ENCODE data around the gene ANKRD40. TPM values are rescaled to one million over a fixed set of nuclear protein-coding genes. Genes with fewer than 3 reads are reported as not detected.

ANKRD40 gene
- total RNA-seq, 1 donor, result 11.8 TPM

DNA sequence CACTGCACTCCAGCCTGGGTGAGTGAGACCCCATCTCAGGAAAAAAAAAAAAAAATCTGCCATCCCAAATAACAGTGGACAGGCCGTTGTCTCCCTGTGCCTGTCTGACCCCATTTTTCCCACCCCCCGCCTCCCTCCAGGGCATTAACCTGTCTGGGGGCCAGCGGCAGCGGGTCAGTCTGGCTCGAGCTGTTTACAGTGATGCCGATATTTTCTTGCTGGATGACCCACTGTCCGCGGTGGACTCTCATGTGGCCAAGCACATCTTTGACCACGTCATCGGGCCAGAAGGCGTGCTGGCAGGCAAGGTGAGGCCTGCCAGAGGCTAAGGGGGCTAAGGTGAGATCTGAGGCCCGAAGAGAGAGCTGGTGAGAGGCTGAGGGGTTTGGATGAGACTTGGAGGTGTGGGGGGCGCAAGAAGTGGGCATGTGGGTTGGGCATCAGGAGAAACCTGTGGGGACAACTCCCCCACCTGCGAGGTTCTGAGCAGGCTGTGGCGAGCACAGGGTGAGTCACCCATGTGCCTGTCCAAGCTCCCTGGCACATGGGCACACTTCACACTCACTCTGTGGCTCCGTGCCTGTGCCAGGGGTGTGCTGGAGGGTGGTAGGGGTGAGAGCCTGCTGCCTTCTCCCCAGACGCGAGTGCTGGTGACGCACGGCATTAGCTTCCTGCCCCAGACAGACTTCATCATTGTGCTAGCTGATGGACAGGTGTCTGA, 34.7 kb downstream of the ANKRD40 start:
- no peak for DNase-seq (ENCODE audit: low read depth in 2 of 3, low spot score in 2 of 3)

DNA sequence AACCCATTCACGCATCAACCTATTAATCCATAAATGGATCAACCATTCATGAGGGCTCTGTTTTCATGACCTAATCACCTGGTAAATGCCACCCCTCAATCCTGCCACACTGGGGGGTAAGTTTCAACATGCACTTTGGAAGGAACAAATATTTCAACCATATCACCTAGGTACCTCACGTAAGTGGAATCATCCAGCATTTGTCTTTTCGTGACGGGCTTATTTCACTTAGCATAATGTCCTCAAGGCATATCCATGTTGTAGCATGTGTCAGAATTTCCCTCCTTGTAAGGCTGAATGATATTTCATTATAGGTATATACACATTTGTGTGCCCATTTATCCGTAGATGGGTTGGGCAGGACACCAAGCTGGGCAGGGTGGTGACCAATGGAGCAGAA, 35.6 kb downstream of the ANKRD40 start:
- DNase-seq (ENCODE audit: low read depth in 2 of 3, low spot score in 2 of 3), result no peak

DNA sequence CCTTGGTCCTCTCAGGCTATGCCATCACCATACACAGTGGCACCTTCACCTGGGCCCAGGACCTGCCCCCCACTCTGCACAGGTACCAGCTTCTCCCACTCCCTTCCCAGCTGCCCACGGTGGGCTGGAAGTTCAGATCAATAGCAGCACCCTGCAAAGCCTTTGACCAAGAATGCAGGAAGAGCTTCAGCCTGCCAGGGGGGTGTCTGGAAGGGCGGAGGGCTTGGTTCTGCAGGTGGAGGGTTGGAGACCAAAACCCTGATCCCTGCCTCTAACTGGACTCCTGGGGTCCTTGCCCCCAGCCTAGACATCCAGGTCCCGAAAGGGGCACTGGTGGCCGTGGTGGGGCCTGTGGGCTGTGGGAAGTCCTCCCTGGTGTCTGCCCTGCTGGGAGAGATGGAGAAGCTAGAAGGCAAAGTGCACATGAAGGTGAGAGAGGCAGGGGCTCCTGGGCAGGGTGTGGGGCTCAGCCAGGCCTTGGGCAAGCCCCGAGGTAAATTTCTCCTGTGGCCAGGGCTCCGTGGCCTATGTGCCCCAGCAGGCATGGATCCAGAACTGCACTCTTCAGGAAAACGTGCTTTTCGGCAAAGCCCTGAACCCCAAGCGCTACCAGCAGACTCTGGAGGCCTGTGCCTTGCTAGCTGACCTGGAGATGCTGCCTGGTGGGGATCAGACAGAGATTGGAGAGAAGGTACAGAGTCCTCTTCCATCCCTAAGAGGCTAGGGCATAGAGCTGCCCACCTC, 38.7 kb downstream of the ANKRD40 start:
- DNase-seq (ENCODE audit: low read depth in 2 of 3, low spot score in 2 of 3), result no peak

DNA sequence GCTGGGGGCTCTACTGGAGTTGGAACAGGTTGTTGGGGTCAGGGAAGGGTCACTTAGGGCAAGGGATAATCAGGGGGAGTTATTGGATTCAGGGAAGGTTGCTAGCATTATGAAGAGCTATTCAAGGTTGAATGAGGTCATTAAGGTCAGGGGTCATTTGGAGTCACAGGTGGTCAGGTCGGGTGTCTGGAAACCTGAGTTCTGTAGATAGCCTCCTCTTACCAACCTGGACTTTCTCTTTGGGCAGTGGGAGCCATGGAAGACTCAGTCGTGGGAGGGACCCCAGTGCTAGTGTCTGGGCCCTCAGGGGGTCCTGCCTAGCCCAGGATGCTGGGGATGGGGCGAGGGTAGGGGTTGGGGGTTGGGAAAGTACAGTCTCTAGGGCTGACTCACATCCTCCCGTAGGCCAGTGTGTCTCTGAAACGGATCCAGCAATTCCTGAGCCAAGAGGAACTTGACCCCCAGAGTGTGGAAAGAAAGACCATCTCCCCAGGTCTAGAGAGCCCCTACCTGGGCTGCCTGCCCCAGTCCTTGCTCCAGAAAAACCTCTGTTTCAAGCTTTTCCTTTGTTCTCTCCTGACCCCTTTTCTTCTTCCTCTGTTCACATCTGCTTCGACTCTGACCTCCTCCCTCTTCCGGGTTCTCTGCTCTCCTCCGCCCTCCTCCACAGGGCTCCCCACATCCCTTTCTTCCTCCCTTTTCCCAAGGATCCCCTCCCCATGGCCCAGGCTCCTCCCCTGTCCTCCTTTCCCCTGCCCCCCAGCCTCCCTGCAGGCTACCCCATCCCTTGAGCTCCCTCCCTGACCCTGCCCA, 39.5 kb downstream of the ANKRD40 start:
- no peak for DNase-seq (ENCODE audit: low read depth in 2 of 3, low spot score in 2 of 3)

DNA sequence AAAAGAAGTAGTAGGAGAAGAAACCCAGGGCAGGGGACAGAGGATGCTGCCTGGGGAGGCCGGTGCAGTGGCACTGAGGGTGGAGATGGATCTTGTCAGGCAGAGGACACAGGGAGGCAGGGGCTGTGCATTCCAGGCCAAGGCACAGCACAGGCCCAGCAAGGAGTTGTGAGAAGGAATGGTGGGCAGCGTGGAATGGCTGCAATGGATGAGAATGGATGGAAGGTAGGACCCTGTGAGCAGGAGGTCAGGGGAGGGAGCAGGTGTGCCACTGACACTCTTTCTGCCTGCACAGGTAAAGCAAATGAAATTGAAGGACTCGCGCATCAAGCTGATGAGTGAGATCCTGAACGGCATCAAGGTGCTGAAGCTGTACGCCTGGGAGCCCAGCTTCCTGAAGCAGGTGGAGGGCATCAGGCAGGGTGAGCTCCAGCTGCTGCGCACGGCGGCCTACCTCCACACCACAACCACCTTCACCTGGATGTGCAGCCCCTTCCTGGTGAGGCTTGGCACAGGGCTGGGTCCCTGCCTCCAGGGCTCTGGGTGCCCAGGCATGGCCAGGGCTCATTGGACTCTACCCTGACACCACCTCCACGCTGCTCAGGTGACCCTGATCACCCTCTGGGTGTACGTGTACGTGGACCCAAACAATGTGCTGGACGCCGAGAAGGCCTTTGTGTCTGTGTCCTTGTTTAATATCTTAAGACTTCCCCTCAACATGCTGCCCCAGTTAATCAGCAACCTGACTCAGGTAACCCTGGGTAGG, 40.3 kb downstream of the ANKRD40 start:
- DNase-seq (ENCODE audit: low read depth in 2 of 3, low spot score in 2 of 3), result no peak

DNA sequence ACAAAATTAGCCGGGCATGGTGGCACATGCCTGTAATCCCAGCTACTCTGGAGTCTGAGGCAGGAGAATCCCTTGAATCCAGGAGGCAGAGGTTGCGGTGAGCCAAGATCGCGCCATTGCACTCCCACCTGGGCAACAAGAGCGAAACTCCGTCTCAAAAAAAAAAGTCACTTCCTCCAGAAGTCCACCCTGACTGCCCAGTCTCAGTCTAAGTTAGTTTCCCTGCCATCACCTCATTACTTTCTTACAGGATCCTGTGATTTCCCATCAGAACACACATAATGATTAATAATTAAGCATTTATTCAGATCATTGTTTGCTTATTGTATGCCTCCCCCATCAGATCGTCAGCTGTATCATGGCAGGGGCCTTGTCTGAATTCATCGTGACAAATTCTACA, 41.4 kb downstream of the ANKRD40 start:
- DNase-seq (ENCODE audit: low read depth in 2 of 3, low spot score in 2 of 3), result no peak

DNA sequence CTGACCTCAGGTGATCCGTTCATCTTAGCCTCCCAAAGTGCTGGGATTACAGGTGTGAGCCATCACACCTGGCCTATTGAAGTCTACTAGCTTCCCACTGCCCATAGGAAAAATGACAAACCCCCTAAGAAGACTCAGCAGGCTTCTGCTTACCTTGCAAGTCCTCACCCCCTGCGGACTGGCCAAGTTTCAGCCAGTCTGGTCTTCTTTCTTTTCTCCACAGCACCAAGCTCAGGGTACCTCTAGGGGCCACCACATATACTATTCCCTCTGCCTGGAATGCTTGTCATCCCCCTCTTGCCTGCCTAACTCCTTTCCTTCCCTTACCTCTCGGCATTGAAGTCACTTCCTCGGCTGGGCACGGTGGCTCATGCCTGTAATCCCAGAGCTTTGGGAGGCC, 41.9 kb downstream of the ANKRD40 start:
- no peak for DNase-seq (ENCODE audit: low read depth in 2 of 3, low spot score in 2 of 3)

DNA sequence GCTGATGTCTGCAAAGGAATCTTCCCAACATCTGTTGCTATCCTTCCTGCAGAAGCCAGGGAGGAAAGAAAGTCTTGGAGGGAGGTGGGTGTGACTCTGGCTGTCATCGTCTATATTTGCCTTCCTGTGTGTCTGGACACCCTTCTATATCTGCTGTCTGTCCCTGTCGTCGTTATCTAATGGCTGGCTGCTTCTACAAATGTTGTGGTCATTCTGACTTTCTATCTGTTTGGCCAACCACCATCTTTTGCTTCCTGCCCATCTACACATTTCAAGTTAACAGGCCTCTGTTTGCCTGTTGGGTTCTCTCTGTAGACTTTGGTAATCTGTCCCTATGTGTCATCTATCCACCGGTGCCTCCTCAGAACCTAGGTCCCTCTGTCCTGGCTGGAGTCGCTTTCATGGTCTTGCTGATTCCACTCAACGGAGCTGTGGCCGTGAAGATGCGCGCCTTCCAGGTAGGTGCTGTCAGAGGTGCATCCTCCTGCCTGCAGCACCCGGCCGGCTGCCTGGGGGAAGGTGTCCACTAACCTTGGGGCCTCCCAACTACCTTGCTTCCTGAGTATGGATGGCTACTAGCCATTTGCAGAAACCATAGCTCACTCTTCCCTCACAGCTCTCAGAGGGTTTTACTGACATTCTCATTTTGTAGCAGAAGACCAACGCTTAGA, 42.8 kb downstream of the ANKRD40 start:
- no peak for DNase-seq (ENCODE audit: low read depth in 2 of 3, low spot score in 2 of 3)

DNA sequence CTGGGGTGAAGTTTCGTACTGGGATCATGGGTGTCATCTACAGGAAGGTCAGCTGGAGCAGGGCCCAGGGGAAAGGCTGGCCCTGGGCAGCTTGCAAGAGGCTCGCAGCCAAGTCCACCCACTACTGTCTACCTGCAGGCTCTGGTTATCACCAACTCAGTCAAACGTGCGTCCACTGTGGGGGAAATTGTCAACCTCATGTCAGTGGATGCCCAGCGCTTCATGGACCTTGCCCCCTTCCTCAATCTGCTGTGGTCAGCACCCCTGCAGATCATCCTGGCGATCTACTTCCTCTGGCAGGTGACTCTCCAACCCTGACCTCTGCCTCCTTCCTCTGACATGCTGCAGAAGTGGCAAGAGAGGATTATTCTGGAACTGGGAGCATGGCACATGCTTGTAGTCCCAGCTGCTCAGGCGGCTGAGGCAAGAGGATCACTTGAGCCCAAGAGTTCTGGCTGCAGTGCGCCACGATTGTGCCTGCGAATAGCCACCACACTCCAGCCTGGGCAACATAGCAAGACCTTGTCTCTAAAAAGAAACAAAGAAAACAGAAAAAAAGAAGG, 43.8 kb downstream of the ANKRD40 start:
- no peak for DNase-seq (ENCODE audit: low read depth in 2 of 3, low spot score in 2 of 3)

DNA sequence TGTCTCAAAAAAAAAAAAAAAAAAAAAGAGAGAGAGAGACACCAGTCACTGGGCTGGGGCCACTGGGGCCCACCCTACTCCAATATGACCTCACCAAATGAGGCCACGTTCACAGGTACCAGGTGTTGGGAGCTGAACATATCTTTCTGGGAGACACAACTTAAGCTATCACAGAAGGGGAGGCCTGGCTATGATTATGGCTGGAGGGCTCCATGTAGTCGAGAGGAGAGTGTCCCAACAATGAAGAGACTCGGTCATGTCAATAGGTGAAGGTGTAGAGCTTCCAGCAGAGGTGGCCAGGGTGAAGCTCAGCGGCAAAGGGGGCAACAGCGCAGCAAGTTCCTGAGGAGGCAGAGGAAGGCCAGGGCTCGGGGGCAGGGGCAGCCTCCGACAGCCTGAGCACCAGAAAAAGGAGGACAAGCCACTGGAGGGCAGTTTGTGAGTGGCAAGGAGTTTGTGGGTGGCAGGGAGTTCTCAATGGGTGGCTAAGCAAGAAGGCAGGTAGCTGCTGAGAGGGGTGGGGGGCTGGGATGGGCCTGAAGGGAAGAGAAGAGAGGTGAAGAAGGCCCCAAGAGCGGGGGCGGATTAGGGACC, 45.0 kb downstream of the ANKRD40 start:
- no peak for DNase-seq (ENCODE audit: low read depth in 2 of 3, low spot score in 2 of 3)

DNA sequence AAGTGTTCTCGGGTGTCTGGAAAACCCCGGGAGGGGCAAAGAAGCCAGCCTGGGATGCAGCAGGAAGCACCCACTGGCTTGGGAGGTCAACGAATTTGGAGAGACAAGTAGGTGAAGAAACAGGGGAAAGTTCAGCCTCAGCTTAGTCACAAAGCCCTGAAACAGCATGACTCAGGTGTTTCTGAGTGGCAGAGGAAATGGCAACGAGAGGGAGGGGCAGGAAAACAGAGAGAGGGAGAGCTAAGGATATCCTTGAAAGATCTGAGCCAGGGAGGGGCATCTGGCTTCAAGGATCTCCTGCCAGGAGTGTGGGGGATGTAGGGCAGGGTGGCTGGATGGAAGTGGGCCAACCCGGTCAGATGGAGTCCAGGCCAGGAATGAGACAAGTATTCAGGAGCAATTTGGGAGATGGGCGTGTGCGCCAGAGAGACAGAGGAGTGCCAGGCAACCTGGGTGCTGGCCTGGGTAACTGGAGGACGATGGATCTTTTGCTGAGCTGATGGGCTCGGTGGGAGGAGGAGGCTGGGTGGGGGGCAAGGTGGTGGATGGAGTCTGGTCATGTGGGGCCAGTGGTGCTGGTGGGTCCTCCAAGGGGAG, 45.8 kb downstream of the ANKRD40 start:
- peak in 2 of 3 donors; percentile 69 to 71 for DNase-seq (ENCODE audit: low read depth in 2 of 3, low spot score in 2 of 3)

DNA sequence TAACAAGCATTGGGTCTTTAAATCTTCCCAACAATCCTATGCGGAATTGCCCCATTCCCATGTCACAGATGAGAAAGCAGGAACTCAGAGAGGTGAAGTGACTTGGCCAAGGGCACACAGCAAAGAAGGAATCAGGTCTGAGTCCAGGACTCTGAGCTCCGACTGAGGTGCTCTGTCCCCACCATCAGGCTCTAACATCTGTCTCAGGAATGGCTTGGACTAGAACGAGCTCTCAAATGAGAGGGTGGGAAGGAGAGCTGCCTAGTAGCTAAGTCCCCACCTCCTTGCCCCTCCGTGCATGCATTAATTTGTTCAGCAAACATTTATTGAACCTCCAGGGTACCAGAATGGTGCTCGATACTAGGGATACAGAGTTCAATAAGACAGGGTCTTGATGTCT, 46.4 kb downstream of the ANKRD40 start:
- peak in 1 of 3 donors; percentile 13 for DNase-seq (ENCODE audit: low read depth in 2 of 3, low spot score in 2 of 3)

DNA sequence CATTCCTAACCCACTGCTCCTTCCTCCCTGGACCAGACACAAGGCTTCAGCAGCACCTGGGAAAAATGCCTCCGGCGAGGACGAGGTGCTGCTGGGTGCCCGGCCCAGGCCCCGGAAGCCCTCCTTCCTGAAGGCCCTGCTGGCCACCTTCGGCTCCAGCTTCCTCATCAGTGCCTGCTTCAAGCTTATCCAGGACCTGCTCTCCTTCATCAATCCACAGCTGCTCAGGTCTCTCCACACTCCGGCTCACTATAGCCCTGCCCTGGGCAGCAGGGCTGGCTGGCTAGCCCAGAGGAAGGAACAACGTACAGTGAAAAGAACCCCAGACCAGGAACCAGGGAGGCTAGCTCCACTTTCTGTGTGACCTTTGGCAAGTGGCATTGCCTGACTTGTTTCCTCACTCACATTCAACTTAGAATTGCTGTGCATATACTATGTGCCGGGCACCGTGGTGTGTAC, 46.8 kb downstream of the ANKRD40 start:
- no peak for DNase-seq (ENCODE audit: low read depth in 2 of 3, low spot score in 2 of 3)

DNA sequence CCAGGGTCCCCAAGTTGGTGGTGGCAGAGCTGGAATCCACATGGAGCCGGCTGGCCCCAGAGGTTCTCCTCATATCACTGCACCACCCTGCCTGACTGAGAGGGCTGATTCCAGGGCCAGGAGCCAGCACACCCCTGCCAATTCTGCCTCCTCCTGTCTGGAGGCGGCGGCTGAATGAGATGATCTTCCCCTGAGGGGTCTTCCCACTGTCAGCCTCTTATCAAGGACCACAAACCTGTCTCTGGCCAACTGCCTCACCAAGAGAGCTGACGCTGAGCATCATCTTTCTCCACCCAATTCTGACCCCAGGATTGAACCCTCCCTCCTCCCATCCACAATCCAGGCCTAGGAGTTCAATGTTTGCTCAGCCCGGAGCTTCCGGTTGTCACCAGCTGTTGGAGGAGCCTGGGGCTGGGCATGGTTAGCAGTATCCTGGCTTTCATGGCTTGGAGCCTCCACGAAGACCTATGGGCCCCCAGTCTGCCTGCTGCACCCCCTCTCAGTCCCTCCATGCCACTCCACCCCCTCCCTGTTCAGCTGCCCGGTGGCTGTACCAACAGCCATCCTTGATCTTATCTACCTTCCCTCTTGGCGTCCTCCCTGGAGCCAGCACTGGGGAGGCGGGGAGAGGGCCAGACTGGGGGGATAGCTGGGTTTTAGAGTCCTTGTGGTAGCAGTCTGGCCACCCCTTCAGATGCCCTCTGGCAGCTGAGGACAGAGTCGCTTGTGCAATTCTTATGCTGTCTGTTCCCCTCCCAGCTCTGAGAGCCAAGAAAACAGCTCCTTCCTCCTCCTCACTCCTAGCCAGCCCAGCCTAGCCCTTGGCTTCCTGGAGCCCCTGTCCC, 47.5 kb downstream of the ANKRD40 start:
- no peak for DNase-seq (ENCODE audit: low read depth in 2 of 3, low spot score in 2 of 3)

DNA sequence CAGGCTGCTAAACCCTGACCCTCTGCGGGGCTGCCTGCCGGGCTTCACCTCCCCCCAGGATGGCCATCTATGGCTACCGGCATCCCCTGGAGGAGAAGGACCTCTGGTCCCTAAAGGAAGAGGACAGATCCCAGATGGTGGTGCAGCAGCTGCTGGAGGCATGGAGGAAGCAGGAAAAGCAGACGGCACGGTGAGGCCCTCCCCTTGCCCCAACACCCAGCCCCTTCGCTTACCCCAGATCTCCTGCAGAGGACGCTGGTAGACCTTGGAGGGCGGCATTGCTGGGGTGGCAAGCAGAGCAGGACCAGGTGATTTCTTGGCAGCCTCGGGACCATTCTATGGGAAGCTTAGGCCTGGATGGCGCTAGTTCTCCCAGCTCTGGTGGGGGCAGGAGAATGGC, 48.5 kb downstream of the ANKRD40 start:
- no peak for DNase-seq (ENCODE audit: low read depth in 2 of 3, low spot score in 2 of 3)

DNA sequence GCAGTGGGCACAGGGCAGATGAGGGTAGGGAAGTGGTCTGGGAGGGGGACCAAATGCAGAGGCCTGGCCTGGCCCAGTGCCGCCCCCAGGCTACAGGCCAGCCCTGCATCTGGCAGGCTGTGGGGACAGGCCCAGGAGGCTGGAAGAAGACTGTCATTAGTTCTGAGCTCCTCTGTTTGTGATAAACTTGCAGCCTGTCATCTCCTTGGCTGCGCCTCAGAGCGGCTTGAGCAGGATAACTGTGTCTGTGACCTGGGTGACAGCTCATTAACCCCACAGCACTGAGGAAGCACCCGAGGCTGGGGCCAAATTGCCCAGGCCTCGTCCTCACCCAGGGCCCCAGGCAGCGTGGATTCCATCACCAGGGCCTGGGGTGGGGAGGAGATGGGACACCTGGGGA, 49.1 kb downstream of the ANKRD40 start:
- DNase-seq (ENCODE audit: low read depth in 2 of 3, low spot score in 2 of 3), result no peak

DNA sequence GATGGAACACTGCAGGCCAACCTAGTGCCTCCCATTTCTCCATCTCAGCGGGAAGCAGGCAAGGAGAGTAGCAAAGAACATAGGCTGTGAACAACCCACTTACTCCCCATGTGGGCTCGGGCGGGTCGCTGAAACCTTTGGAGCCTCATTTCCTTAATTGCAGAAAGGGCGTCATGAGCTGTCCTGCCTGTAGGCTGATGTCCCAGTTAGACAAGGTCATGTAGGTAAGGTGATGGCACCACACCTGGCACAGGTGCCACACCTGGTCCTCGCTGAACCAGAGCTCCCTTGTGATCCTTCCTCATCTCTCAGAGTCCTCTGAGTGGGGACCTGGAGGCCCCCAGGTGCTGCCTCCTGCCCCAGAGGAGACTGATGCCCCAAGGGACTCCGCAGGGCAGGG, 50.1 kb downstream of the ANKRD40 start:
- DNase-seq (ENCODE audit: low read depth in 2 of 3, low spot score in 2 of 3), result no peak

DNA sequence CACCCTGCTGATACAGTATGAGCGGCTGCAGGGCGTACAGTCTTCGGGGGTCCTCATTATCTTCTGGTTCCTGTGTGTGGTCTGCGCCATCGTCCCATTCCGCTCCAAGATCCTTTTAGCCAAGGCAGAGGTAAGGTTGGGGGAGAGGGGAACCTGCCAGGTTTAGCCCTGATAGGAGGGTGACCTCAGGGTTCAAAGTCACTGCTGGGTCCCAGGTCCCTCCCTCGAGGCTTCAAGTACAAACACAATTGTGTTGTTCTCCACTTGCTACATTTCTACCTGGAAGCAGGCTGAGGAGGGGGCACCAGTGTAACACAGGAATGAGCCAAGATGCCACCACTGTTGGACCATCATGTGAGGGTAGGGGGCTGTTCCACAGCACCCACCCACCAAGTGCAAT, 50.7 kb downstream of the ANKRD40 start:
- DNase-seq (ENCODE audit: low read depth in 2 of 3, low spot score in 2 of 3), result no peak
